Transverse colon (tissue), 4 donors: ENCODE results near the gene ZSWIM1. TPM values are rescaled to one million over a fixed set of nuclear protein-coding genes. Genes with fewer than 3 reads are reported as not detected.

Source experiments
- DNase-seq: peaks from one replicate; pipeline ENCODE4 v3.0.0-alpha.2; 2019
- H3K27ac ChIP-seq, 4 donors: fragments of 200-600 bp; sonication (generic); 2 replicates each; pipeline ENCODE4 v1.5.1; 2016 to 2018; ENCODE audit warnings: inconsistent platforms in 4 of 4
- H3K27me3 ChIP-seq: fragments of 200-600 bp; sonication (generic); 2 replicates; pipeline ENCODE4 v1.5.1; 2017; ENCODE audit warnings: inconsistent platforms
- H3K36me3 ChIP-seq, 4 donors: fragments of 200-600 bp; sonication (generic); 2 replicates each; pipeline ENCODE4 v1.5.1; 2017 to 2019; ENCODE audit warnings: inconsistent platforms in 4 of 4
- H3K4me1 ChIP-seq, 4 donors: fragments of 200-600 bp; sonication (generic); 2 replicates each; pipeline ENCODE4 v1.5.1; 2017 to 2020; ENCODE audit warnings: inconsistent platforms in 4 of 4
- H3K4me3 ChIP-seq, 4 donors: fragments of 200-600 bp; sonication (generic); 1 replicate in 1 of 4; 2 replicates in 3 of 4; pipeline versions ENCODE4 v1.5.1 to v1.6.1; 2017 to 2019; ENCODE audit warnings: inconsistent platforms in 4 of 4
- H3K9me3 ChIP-seq, 2 donors: fragments of 200-600 bp; sonication (generic); 2 replicates each; pipeline ENCODE4 v1.5.1; 2017 to 2019; ENCODE audit warnings: inconsistent platforms in 2 of 2
- EP300 ChIP-seq: sonication (generic); formaldehyde crosslinking; IDR thresholded peaks from one replicate; pipeline ENCODE4 v1.6.1; 2017; ENCODE audit warnings: antibody characterized with exemption, low read depth
- POLR2A ChIP-seq: fragments of 450-650 bp; IDR thresholded peaks from one replicate; pipeline ENCODE4 v1.6.1; 2016; ENCODE audit warnings: antibody characterized with exemption, mild to moderate bottlenecking, moderate library complexity
- POLR2AphosphoS5 ChIP-seq, 3 donors: sonication (generic); formaldehyde crosslinking; IDR thresholded peaks; one replicate each; pipeline ENCODE4 v1.6.1; 2016; ENCODE audit warnings: antibody characterized with exemption in 3 of 3
- WGBS, 2 donors: methylation state at CpG; one replicate each; pipeline ENCODE4 v1.1.5; 2018; ENCODE audit warnings: low coverage in 1 of 2; 5-methylcytosine and 5-hydroxymethylcytosine counted together
- in situ Hi-C, 4 donors: fragments of 200-750 bp; cut with MboI; loops; one replicate each; pipeline versions ENCODE4 v1.15.0 to v1.15.1; 2017; ENCODE audit warnings: low sequenced_read_pairs in 3 of 4, low pct_ligation_motif_present in 1 of 4, low pct_unique_long_range_greater_than_20kb in 1 of 4
- intact Hi-C: fragments of 100-400 bp; cut with DNase I; formaldehyde crosslinking; loops from one replicate; pipeline ENCODE4 v1.15.1; 2023; ENCODE audit warnings: low total_unique reads
- total RNA-seq, 4 donors: library from RNA; depleted of rRNA; stranded (reverse); fragments of >200 nt; gene quantifications; one replicate each; pipeline ENCODE4 v1.1.0, GENCODE V29; 2016
- TF ChIP-seq, protein P1 (sequence below), 5 experiments: fragments of 200-600 bp in 3 of 5; fragments of 450-650 bp in 2 of 5; sonication (generic) in 3 of 5; IDR thresholded peaks; 1 replicate in 2 of 5; 2 replicates in 3 of 5; pipeline ENCODE4 v1.5.1; 2016 to 2017; ENCODE audit warnings: antibody characterized with exemption in 5 of 5, inconsistent platforms in 3 of 5, mild to moderate bottlenecking in 2 of 5, moderate library complexity in 1 of 5

Gene ZSWIM1
- total RNA-seq, 4 donors from 2014 or later = 11.0 to 82.6 (median 16.0) TPM

DNA sequence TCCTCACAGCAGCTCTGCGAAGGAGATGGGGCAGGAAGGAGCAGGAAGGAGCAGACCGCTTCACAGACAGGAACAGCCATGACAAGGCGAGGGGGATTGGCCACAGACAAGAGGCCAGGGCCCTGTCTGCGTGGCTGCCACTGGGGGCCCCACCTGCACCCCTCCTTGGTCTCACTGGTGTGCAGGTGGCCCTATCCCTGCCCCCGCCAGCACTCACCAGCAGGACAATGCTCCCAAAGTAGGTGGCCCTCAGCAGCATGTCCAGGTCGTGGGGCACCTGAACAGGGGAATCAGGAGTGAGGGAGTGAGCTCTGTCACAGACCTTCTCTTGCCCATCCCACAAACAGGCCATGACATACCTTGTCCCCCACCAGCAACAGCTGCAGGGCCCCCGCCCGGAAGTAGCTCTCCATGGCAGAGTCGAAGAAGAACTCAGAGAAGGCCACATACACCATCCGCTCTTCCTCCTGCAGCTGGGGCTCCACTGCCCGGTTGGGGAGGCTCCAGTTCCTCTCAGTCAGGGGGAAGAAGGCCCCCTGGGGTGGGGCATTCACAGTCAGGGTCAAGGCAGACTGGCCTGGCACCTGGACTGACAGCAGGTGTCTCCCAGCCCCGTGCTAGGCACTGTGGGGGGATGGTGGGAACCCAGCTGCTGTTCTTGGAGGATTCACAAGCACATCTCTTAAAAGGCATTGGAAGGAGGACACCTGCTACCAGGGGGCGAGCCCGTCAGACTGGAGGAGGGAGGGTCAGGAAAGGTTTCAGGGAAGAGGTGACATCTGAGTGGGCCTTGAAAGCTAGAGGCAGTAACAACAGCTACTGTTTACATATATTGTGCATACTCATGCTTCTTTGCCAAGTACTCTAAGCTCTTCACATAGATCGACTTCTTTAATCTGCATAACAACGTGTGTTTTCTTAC is 23.8 kb downstream of the ZSWIM1 start:
- Histone ChIP-seq H3K36me3 (no peaks in the 10 kb centered on the region), H3K27me3 (no peaks in the 10 kb centered on the region), H3K4me1 (no peaks in the 10 kb centered on the region), H3K27ac (no peak overlapping the region), H3K9me3 (no peaks in the 10 kb centered on the region), H3K4me3 (no peak overlapping the region)
- intact Hi-C loops (no loop called here), in situ Hi-C loops (no loop called here)
- WGBS, 2 donors = 84 to 86% methylated on average over 6 to 16 of the region's 16 CpGs
- no peak for DNase-seq
- TF ChIP-seq, protein P1, sequence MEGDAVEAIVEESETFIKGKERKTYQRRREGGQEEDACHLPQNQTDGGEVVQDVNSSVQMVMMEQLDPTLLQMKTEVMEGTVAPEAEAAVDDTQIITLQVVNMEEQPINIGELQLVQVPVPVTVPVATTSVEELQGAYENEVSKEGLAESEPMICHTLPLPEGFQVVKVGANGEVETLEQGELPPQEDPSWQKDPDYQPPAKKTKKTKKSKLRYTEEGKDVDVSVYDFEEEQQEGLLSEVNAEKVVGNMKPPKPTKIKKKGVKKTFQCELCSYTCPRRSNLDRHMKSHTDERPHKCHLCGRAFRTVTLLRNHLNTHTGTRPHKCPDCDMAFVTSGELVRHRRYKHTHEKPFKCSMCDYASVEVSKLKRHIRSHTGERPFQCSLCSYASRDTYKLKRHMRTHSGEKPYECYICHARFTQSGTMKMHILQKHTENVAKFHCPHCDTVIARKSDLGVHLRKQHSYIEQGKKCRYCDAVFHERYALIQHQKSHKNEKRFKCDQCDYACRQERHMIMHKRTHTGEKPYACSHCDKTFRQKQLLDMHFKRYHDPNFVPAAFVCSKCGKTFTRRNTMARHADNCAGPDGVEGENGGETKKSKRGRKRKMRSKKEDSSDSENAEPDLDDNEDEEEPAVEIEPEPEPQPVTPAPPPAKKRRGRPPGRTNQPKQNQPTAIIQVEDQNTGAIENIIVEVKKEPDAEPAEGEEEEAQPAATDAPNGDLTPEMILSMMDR (IDR thresholded peaks at IDR 0.05) = no peak
- no peak for TF ChIP-seq POLR2AphosphoS5 (IDR thresholded peaks at IDR 0.05)
- TF ChIP-seq EP300 = no peak
- no peak for TF ChIP-seq POLR2A

DNA sequence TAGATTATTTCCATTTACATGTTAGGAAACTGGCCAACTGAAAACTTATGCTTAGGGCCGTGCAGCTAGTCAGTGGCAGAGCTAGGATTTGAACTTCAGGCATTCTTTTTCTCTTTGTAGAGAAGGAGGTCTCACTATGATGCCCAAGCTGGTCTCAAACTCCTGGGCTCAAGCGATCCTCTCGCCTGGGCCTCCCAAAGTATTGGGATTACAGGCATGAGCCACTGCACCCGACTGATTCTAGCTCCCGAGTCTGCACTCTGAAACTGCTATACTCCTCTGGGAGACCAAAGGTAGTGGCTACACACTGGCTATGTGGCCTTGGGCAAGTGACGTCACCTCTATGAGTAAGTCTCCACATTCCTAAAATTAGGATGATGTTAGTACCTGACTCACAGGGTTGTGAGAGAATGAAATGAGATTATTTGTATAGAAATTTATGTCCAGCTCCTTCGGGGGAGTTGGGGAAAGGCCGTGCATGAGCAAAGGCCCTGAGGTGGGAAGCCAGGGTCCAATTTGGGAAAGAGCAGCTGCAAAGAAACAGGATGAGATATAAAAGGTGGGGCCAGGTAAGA is 24.6 kb downstream of the ZSWIM1 start:
- H3K4me1 ChIP-seq = peaks cover 0 to 7% (median 0%) of the 10 kb centered on the region in 4 donors
- H3K36me3 ChIP-seq = no peaks in the 10 kb centered on the region
- 86 to 88% methylated on average over 3 to 8 of the region's 8 CpGs for WGBS, 2 donors
- TF ChIP-seq POLR2AphosphoS5 (IDR thresholded peaks at IDR 0.05) (no peak), POLR2A (no peak), EP300 (no peak)
- TF ChIP-seq, protein P1 (IDR thresholded peaks at IDR 0.05) = no peak
- no peak overlapping the region for H3K4me3 ChIP-seq
- H3K9me3 ChIP-seq = no peaks in the 10 kb centered on the region
- H3K27me3 ChIP-seq = no peaks in the 10 kb centered on the region
- in situ Hi-C loops = no loop called here
- H3K27ac ChIP-seq = no peak overlapping the region
- intact Hi-C loops = no loop called here
- DNase-seq = no peak

DNA sequence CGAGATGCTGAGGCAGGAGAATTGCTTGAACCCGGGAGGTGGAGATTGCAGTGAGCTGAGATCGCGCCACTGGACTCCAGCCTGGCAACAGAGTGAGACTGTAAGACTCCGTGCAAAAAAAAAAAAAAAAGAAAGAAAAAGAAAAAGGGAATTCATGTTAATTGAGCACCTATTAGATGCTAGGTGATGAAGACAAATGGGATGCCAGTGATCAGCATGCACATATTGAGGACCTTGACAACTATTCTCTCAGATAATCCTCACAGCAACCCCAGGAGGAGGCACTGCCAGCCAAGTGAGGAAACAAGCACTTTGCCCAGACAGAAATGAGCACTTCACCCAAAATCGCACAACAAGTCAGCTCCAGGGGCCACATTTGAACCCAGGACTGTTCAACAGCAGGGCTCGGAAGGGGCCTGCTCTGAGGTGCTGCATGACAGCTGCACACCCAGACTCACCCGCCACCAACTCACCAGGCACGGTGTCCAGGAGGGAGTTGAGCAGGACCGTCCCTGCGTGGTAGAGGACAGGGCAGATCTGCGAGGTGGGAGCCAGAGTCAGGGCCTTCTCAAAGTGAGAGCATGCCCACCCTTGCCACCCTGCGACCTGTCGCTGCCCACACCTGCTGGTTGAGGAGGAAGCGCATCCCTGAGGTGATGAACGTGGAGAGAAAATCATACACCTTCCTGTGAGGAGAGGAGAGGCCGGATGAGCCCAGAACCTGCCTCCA is 26.4 kb downstream of the ZSWIM1 start:
- DNase-seq = no peak
- 96% methylated on average over 17 of the region's 17 CpGs; no CpG with 5 or more reads in 1 of the 2 donors for WGBS, 2 donors
- H3K4me1 ChIP-seq = peaks cover 8 to 22% (median 14%) of the 10 kb centered on the region in 4 donors
- intact Hi-C loops (no loop called here), in situ Hi-C loops (no loop called here)
- no peak overlapping the region for H3K4me3 ChIP-seq
- TF ChIP-seq POLR2AphosphoS5 (IDR thresholded peaks at IDR 0.05) (no peak), POLR2A (no peak), EP300 (no peak)
- TF ChIP-seq, protein P1 (IDR thresholded peaks at IDR 0.05) = no peak
- no peak overlapping the region for H3K27ac ChIP-seq
- H3K9me3 ChIP-seq = no peaks in the 10 kb centered on the region
- H3K27me3 ChIP-seq = no peaks in the 10 kb centered on the region
- no peaks in the 10 kb centered on the region for H3K36me3 ChIP-seq

DNA sequence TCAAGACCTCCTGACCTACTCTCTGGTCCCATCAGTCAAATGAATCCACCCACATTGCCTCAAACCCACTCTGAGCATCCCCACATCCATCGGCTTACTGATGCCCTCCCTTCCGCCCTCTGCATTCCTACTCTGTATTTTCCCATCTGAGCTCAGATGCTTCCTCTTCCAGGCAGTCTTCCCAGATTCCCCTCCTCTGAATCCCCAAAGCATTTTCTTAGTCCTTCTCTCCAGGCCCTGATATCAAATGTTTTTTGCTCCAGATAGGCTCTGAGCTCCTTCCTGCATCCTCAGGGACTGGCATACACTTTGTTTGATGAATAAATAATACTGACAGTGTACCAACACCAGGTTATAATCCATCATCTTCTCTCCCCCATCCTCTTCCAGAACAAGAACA is 27.1 kb downstream of the ZSWIM1 start:
- Histone ChIP-seq H3K4me3 (no peak overlapping the region), H3K4me1 (peaks cover 8 to 27% (median 16%) of the 10 kb centered on the region in 4 donors), H3K27me3 (no peaks in the 10 kb centered on the region), H3K27ac (no peak overlapping the region), H3K36me3 (no peaks in the 10 kb centered on the region), H3K9me3 (no peaks in the 10 kb centered on the region)
- TF ChIP-seq POLR2AphosphoS5 (IDR thresholded peaks at IDR 0.05) (no peak), EP300 (no peak), POLR2A (no peak)
- TF ChIP-seq, protein P1 (IDR thresholded peaks at IDR 0.05) = no peak
- 98 to 100% methylated on average over 2 of the region's 2 CpGs for WGBS, 2 donors
- in situ Hi-C loops (no loop called here), intact Hi-C loops (no loop called here)
- no peak for DNase-seq
